Measurements from ENCODE around the gene VAX1. TPM values are rescaled to one million over a fixed set of nuclear protein-coding genes. Genes with fewer than 3 reads are reported as not detected.

The VAX1 gene
- total RNA-seq, 3 donors from 2014 or later (not counting 1 experiment from before 2014, with no cell fraction given), result not detected

DNA sequence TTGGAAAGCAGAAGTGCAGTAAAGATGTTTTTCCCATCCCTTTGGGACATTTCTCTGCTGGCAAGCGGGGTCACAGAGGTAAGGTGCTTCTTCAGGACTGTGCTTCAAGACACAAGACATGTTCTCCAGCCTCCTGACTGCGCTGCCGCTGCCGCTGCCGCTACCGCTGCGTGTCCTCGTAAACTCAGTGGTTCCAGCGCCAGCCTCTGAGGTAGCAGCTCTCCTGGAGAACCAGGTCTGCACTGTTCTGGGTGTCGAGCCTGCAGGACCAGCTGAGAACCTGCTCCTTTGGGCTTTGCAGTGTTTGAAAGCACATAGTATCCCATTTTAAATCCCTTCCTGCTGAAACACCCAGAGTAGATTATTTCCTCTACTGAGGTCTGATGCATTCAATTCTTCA lies 46.2 kb upstream of the VAX1 start:
- Mint-ChIP-seq H3K27ac (no peak overlapping the region), H3K4me3 (no peak overlapping the region), H3K27me3 (ENCODE audit: low read depth in 2 of 2) (peaks cover 17 to 33% of the 10 kb centered on the region in 2 donors), H3K36me3 (no peaks in the 10 kb centered on the region), H3K9me3 (no peaks in the 10 kb centered on the region), H3K4me1 (no peaks in the 10 kb centered on the region)
- no peak for DNase-seq
- no peak for ATAC-seq
- no peaks in the 10 kb centered on the region for H3K4me1 ChIP-seq (ENCODE audit: control insufficient read depth, insufficient read depth, low read length)
- no peaks in the 10 kb centered on the region for H3K36me3 ChIP-seq (ENCODE audit: control insufficient read depth, insufficient read depth, low read length)
- H3K27me3 ChIP-seq (ENCODE audit: control insufficient read depth, insufficient read depth, low read length), result no peaks in the 10 kb centered on the region
- 89% methylated on average over 10 of the region's 10 CpGs for WGBS (ENCODE audit: insufficient coverage)
- TF ChIP-seq CTCF (IDR thresholded peaks at IDR 0.05), result no peak
- H3K9me3 ChIP-seq (ENCODE audit: control insufficient read depth, insufficient read depth, low read length), result peaks cover 2% of the 10 kb centered on the region
- H3K4me3 ChIP-seq (ENCODE audit: low read length), result no peak overlapping the region
- H3K27ac ChIP-seq (ENCODE audit: low read length), result no peak overlapping the region
- intact Hi-C loops (cut with micrococcal nuclease), result no loop called here

DNA sequence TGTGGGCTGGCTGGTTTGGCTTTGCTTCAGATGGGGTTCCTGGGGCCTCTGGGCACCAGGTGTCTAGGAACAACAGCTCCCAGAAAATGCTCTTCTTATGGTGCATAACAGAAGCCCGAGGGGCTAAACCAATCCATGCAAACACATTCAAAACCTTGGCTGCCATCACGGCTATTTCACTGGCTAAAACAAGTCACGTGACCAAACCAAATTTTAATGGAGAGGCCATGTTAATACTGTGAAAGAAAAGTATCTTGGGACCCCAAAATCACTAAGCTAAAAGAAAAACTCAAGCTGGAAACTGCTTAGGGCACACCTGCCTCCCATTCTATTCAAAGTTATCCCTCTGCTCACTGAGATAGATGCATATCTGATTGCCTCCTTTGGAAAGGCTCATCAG lies 40.1 kb upstream of the VAX1 start:
- Mint-ChIP-seq H3K4me3 (no peak overlapping the region), H3K36me3 (no peaks in the 10 kb centered on the region), H3K9me3 (no peaks in the 10 kb centered on the region)

GRCh38 chr10:117175901-117176534 lies 37.9 kb upstream of the VAX1 start:
- WGBS (ENCODE audit: insufficient coverage), result 33% methylated on average over 11 of the region's 12 CpGs
- Mint-ChIP-seq H3K27ac (no peak overlapping the region), H3K9me3 (no peaks in the 10 kb centered on the region), H3K36me3 (no peaks in the 10 kb centered on the region), H3K4me1 (peaks cover 19% of the 10 kb centered on the region in 2 donors), H3K4me3 (peak overlapping the region; percentile 90), H3K27me3 (ENCODE audit: low read depth in 2 of 2) (peaks cover 23 to 32% of the 10 kb centered on the region in 2 donors)
- Histone ChIP-seq H3K27me3 (ENCODE audit: control insufficient read depth, insufficient read depth, low read length) (peaks cover 13% of the 10 kb centered on the region), H3K9me3 (ENCODE audit: control insufficient read depth, insufficient read depth, low read length) (no peaks in the 10 kb centered on the region), H3K4me3 (ENCODE audit: low read length) (peak overlapping the region; percentile 35), H3K36me3 (ENCODE audit: control insufficient read depth, insufficient read depth, low read length) (no peaks in the 10 kb centered on the region), H3K4me1 (ENCODE audit: control insufficient read depth, insufficient read depth, low read length) (peaks cover 18% of the 10 kb centered on the region), H3K27ac (ENCODE audit: low read length) (no peak overlapping the region)
- intact Hi-C loops (cut with micrococcal nuclease), result loop anchor here (1.0 kb wide), 1 partner anchor 379 kb away; no protein-coding TSS in a partner anchor
- DNase-seq, result peak; percentile 38 to 86
- peak; percentile 48 for TF ChIP-seq CTCF (IDR thresholded peaks at IDR 0.05)
- peak in 2 of 3 donors; percentile 50 to 59 for ATAC-seq

More for the DNA sequence above, 40.1 kb upstream of the VAX1 start:
- WGBS (ENCODE audit: insufficient coverage), result 53% methylated on average over 3 of the region's 3 CpGs
- intact Hi-C loops (cut with micrococcal nuclease), result no loop called here
- no peak for ATAC-seq
- no peak overlapping the region for H3K27ac ChIP-seq (ENCODE audit: low read length)
- peaks cover 18% of the 10 kb centered on the region for H3K4me1 ChIP-seq (ENCODE audit: control insufficient read depth, insufficient read depth, low read length)
- H3K27me3 ChIP-seq (ENCODE audit: control insufficient read depth, insufficient read depth, low read length), result no peaks in the 10 kb centered on the region
- no peaks in the 10 kb centered on the region for H3K36me3 ChIP-seq (ENCODE audit: control insufficient read depth, insufficient read depth, low read length)
- no peak overlapping the region for H3K27ac Mint-ChIP-seq
- no peak for TF ChIP-seq CTCF (IDR thresholded peaks at IDR 0.05)
- H3K4me1 Mint-ChIP-seq, result peaks cover 19% of the 10 kb centered on the region in 2 donors
- no peak overlapping the region for H3K4me3 ChIP-seq (ENCODE audit: low read length)
- no peak for DNase-seq
- H3K27me3 Mint-ChIP-seq (ENCODE audit: low read depth in 2 of 2), result peaks cover 10 to 18% of the 10 kb centered on the region in 2 donors
- H3K9me3 ChIP-seq (ENCODE audit: control insufficient read depth, insufficient read depth, low read length), result no peaks in the 10 kb centered on the region

All from natural killer cell (primary cell).